ENCODE data around the gene TSPAN11. TPM values are rescaled to one million over a fixed set of nuclear protein-coding genes. Genes with fewer than 3 reads are reported as not detected.

TSPAN11 gene
- total and polyA plus RNA-seq, 4 donors = 0.13 to 1.2 (median 0.44) TPM

GRCh38 chr12:31041033-31041564, 114.6 kb downstream of the TSPAN11 start:
- Histone ChIP-seq H3K4me3 (ENCODE audit: low read depth in 1 of 3, low read length in 3 of 3) (no peak overlapping the region), H3K4me1 (ENCODE audit: control insufficient read depth in 4 of 4, insufficient read depth in 4 of 4, low read length in 3 of 4) (no peaks in the 10 kb centered on the region), H3K36me3 (ENCODE audit: control insufficient read depth in 4 of 4, insufficient read depth in 3 of 4, low read depth in 1 of 4, low read length in 3 of 4) (no peaks in the 10 kb centered on the region), H3K27me3 (ENCODE audit: control insufficient read depth in 4 of 4, insufficient read depth in 4 of 4, low read length in 3 of 4) (no peaks in the 10 kb centered on the region), H3K27ac (ENCODE audit: low read depth in 1 of 2, low read length in 2 of 2) (no peak overlapping the region), H3K9me3 (ENCODE audit: control insufficient read depth in 4 of 4, low read length in 3 of 4) (no peaks in the 10 kb centered on the region), H3K9ac (ENCODE audit: low read depth in 1 of 2, low read length in 2 of 2) (no peak overlapping the region)
- DNase-seq (ENCODE audit: low spot score) = no peak
- TF ChIP-seq EGR1 (IDR thresholded peaks at IDR 0.05; ENCODE audit: low read depth in 2 of 2) = no peak
- TF ChIP-seq HNF4A (conservative IDR thresholded peaks at IDR 0.05) = no peak
- TF ChIP-seq YY1 (IDR thresholded peaks at IDR 0.05) = no peak
- TF ChIP-seq MAX (IDR thresholded peaks at IDR 0.05) = no peak
- no peak for TF ChIP-seq ZBTB33 (IDR thresholded peaks at IDR 0.05)
- TF ChIP-seq RAD21 (IDR thresholded peaks at IDR 0.05) = no peak
- TF ChIP-seq TAF1 (conservative IDR thresholded peaks at IDR 0.05) = no peak
- no peak for TF ChIP-seq FOXA2 (IDR thresholded peaks at IDR 0.05)
- no peak for TF ChIP-seq SP1 (IDR thresholded peaks at IDR 0.05)
- no peak for TF ChIP-seq NR2F2 (IDR thresholded peaks at IDR 0.05)
- WGBS = 91% methylated on average over 8 of the region's 8 CpGs

Other genes with a start within 250 kb of the TSPAN11 start
- gene IPO8, start 230.9 kb upstream of the TSPAN11 start, total RNA-seq = 10 to 100 TPM; 22.2 to 33.0 TPM
- gene IPO8, start 230.9 kb upstream of the TSPAN11 start, polyA plus RNA-seq = 10 to 100 TPM in 1 of 2 donors, 1 to 10 TPM in 1; 8.0 to 14.5 TPM
- gene CAPRIN2, start 171.8 kb upstream of the TSPAN11 start, total RNA-seq = 10 to 100 TPM; 13.5 to 14.8 TPM
- gene CAPRIN2, start 171.8 kb upstream of the TSPAN11 start, polyA plus RNA-seq = 1 to 10 TPM; 4.6 to 5.3 TPM
- gene DDX11, start 147.1 kb downstream of the TSPAN11 start, total RNA-seq = 10 to 100 TPM; 13.4 to 20.9 TPM
- 1 to 10 TPM; 4.4 to 5.2 TPM for gene DDX11, start 147.1 kb downstream of the TSPAN11 start, polyA plus RNA-seq